Loucy (cell line): Measurements from ENCODE around the gene RAD51B.

Experiments used
- H2AFZ ChIP-seq: fragments of 200-600 bp; sonication (generic); 2 replicates; pipeline ENCODE4 v1.6.0; 2016; ENCODE audit warnings: antibody characterized with exemption, mild to moderate bottlenecking, low read length, moderate library complexity
- H3F3A ChIP-seq: fragments of 200-600 bp; 2 replicates; pipeline ENCODE4 v1.6.0; 2016; ENCODE audit warnings: antibody characterized with exemption, low read depth, mild to moderate bottlenecking
- H3K27me3 ChIP-seq: fragments of 200-600 bp; sonication (generic); 2 replicates; pipeline ENCODE4 v1.6.1; 2014; ENCODE audit warnings: low read length, mild to moderate bottlenecking; ENCODE audit not compliant: insufficient read depth, poor library complexity, severe bottlenecking
- H3K36me3 ChIP-seq: fragments of 200-600 bp; sonication (generic); 2 replicates; pipeline ENCODE4 v1.6.1; 2016; ENCODE audit warnings: low read length; ENCODE audit not compliant: insufficient read depth
- H3K4me1 ChIP-seq: fragments of 200-600 bp; sonication (generic); 2 replicates; pipeline ENCODE4 v1.5.1; 2014; ENCODE audit warnings: low read length, mild to moderate bottlenecking; ENCODE audit not compliant: insufficient read depth, poor library complexity, severe bottlenecking
- H3K4me2 ChIP-seq: fragments of 200-600 bp; sonication (generic); 2 replicates; pipeline ENCODE4 v1.6.0; 2014; ENCODE audit warnings: antibody characterized with exemption, low read length, low read depth, mild to moderate bottlenecking; ENCODE audit not compliant: poor library complexity, severe bottlenecking
- H3K4me3 ChIP-seq: fragments of 200-600 bp; sonication (generic); 2 replicates; pipeline ENCODE4 v1.5.1; 2014; ENCODE audit warnings: low read length, mild to moderate bottlenecking, mixed read lengths; ENCODE audit not compliant: poor library complexity, severe bottlenecking
- H3K79me2 ChIP-seq: fragments of 200-600 bp; sonication (generic); 2 replicates; pipeline ENCODE4 v1.6.1; 2014; ENCODE audit warnings: low read length; ENCODE audit not compliant: insufficient read depth
- H3K9ac ChIP-seq: fragments of 200-600 bp; sonication (generic); 2 replicates; pipeline ENCODE4 v1.6.0; 2014; ENCODE audit warnings: mild to moderate bottlenecking, low read depth, low read length, moderate library complexity; ENCODE audit not compliant: poor library complexity, severe bottlenecking
- H3K9me2 ChIP-seq: fragments of 200-600 bp; sonication (generic); replicated peaks from 2 replicates; pipeline ENCODE4 v1.6.1; 2016; ENCODE audit warnings: low read depth, low read length, mixed read lengths
- H3K9me3 ChIP-seq: fragments of 200-600 bp; sonication (generic); 2 replicates; pipeline ENCODE4 v1.6.1; 2014; ENCODE audit warnings: mild to moderate bottlenecking, antibody characterized with exemption, low read length, low read depth; ENCODE audit not compliant: insufficient read depth
- H4K20me1 ChIP-seq: fragments of 200-600 bp; sonication (generic); 2 replicates; pipeline ENCODE4 v1.6.0; 2014; ENCODE audit warnings: antibody characterized with exemption, low read length, mild to moderate bottlenecking; ENCODE audit not compliant: insufficient read depth, poor library complexity, severe bottlenecking
- EZH2phosphoT487 ChIP-seq: fragments of 200-600 bp; IDR thresholded peaks from 2 replicates; pipeline ENCODE4 v1.6.1; 2018; ENCODE audit warnings: antibody characterized with exemption, mild to moderate bottlenecking, moderate library complexity, borderline replicate concordance
- TF ChIP-seq, protein P1 (sequence below): fragments of 200-600 bp; sonication (generic); conservative IDR thresholded peaks from 2 replicates; pipeline ENCODE4 v1.5.1; 2014; ENCODE audit warnings: mild to moderate bottlenecking, antibody characterized with exemption, low read length

RAD51B gene

DNA sequence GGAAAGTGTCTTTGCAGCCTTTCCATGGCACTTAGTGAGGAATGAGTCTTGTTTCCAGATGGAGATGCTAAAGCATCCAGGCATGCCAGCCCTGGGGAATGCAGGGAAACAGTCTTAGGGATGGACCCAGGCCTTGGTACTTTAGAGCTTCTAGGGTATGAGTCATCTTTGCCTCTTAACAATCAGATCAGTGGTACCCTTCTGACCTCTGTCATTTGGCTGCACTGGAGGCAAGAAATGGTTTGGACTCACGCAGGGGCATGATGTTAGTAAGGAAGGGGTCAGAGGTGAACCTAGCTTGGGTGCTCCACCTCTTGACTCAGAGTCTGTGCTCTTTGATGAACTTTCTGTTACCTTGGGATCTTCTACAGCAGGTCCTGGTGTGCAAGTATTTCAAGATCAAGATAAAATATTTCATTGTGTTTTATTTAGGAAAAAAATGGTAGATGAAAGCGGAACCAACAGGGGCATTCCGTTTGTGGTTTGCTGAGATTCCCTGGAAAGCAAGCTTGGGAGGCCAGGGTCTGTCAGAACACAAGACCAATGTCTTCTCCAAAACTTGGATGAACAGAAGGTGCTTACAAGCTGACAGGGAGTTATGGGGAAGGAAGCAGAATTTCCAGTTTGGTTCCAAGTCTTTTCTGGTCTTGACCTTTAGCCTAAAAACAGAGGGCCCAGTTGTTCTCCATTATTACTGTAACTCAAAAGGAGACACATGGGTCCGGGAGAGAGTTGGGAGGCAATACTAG lies 757.1 kb downstream of the RAD51B start:
- H3K27me3 ChIP-seq = no peaks in the 10 kb centered on the region

DNA sequence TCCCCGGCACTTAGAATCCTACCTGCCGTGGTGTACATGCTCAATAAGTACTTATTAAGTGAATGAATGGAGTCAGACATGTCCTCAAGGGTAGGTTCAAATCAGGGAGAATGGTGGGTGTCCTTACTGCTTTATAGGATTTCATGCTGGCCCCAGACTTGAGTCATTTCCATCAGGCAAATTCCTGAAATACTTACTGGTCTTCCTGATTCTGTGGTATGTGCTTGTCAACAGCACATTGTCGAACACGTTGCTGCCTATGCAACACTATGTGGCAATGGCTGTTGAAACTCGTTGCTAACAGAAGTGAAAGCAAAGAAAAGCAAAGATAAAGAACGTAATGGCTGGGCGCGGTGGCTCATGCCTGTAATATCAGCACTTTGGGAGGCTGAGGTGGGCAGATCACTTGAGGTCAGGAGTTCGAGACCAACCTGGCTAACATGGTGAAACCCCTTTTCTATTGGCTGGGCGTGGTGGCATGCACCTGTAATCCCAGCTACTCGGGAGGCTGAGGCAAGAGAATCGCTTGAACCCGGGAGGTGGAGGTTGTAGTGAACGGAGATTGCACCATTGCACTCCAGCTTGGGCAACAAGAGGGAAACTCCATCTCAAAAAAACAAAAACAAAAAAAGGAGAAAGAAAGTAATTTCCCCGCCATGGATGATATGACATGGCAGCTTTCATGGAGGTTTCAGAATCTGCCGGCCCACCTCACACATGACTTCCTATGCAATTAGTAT lies 758.4 kb downstream of the RAD51B start:
- H3K79me2 ChIP-seq = no peaks in the 10 kb centered on the region
- H3K9me2 ChIP-seq = no peaks in the 10 kb centered on the region
- H3K4me1 ChIP-seq = peaks cover 13% of the 10 kb centered on the region
- H3F3A ChIP-seq = no peaks in the 10 kb centered on the region
- no peak for TF ChIP-seq EZH2phosphoT487
- TF ChIP-seq, protein P1, sequence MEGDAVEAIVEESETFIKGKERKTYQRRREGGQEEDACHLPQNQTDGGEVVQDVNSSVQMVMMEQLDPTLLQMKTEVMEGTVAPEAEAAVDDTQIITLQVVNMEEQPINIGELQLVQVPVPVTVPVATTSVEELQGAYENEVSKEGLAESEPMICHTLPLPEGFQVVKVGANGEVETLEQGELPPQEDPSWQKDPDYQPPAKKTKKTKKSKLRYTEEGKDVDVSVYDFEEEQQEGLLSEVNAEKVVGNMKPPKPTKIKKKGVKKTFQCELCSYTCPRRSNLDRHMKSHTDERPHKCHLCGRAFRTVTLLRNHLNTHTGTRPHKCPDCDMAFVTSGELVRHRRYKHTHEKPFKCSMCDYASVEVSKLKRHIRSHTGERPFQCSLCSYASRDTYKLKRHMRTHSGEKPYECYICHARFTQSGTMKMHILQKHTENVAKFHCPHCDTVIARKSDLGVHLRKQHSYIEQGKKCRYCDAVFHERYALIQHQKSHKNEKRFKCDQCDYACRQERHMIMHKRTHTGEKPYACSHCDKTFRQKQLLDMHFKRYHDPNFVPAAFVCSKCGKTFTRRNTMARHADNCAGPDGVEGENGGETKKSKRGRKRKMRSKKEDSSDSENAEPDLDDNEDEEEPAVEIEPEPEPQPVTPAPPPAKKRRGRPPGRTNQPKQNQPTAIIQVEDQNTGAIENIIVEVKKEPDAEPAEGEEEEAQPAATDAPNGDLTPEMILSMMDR = no peak
- no peaks in the 10 kb centered on the region for H3K9me3 ChIP-seq
- no peak overlapping the region for H3K4me3 ChIP-seq
- no peak overlapping the region for H2AFZ ChIP-seq
- H3K9ac ChIP-seq = no peak overlapping the region
- H3K36me3 ChIP-seq = no peaks in the 10 kb centered on the region
- H3K4me2 ChIP-seq = no peak overlapping the region
- no peaks in the 10 kb centered on the region for H3K27me3 ChIP-seq
- no peaks in the 10 kb centered on the region for H4K20me1 ChIP-seq

More for the DNA sequence above, 757.1 kb downstream of the RAD51B start:
- Histone ChIP-seq H3K4me3 (no peak overlapping the region), H4K20me1 (no peaks in the 10 kb centered on the region), H3K9me2 (no peaks in the 10 kb centered on the region), H3K9me3 (no peaks in the 10 kb centered on the region), H3K36me3 (no peaks in the 10 kb centered on the region), H3F3A (no peaks in the 10 kb centered on the region), H3K79me2 (no peaks in the 10 kb centered on the region), H3K9ac (no peak overlapping the region), H2AFZ (no peak overlapping the region), H3K4me1 (peaks cover 13% of the 10 kb centered on the region), H3K4me2 (no peak overlapping the region)
- TF ChIP-seq, protein P1 = no peak
- TF ChIP-seq EZH2phosphoT487 = no peak

DNA sequence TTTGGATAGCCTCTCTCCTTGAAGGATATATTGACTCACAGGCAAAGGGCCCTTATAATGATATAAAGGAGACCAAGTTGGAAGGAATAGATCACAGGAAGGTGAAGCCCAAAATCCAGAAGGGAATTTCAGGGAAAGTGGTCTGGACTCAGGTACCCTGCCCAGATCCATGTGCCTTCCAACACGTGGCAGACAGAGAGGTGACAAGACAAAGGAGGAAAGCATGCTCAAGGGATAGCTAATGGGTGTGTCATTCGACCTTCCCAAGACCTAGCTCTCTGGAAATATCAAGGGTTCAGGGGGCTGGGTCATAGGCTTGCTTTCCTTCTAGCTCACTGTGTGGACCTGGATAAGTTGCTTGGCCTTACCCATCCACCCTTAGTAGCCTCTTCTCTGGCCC lies 759.0 kb downstream of the RAD51B start:
- H3K4me1 ChIP-seq = peaks cover 13% of the 10 kb centered on the region

More for the DNA sequence above, 759.0 kb downstream of the RAD51B start:
- Histone ChIP-seq H3K4me2 (no peak overlapping the region), H2AFZ (no peak overlapping the region), H3K36me3 (no peaks in the 10 kb centered on the region), H4K20me1 (no peaks in the 10 kb centered on the region), H3K27me3 (no peaks in the 10 kb centered on the region), H3K9ac (no peak overlapping the region), H3K79me2 (no peaks in the 10 kb centered on the region), H3F3A (no peaks in the 10 kb centered on the region), H3K9me3 (no peaks in the 10 kb centered on the region), H3K9me2 (no peaks in the 10 kb centered on the region), H3K4me3 (no peak overlapping the region)
- TF ChIP-seq, protein P1 = no peak
- no peak for TF ChIP-seq EZH2phosphoT487
